Transverse colon (tissue), 4 donors: Measurements from ENCODE around the gene PRSS38. TPM values are rescaled to one million over a fixed set of nuclear protein-coding genes. Genes with fewer than 3 reads are reported as not detected.

ENCODE experiments used
- DNase-seq: peaks from one replicate; pipeline ENCODE4 v3.0.0-alpha.2; 2019
- H3K27ac ChIP-seq, 4 donors: fragments of 200-600 bp; sonication (generic); 2 replicates each; pipeline ENCODE4 v1.5.1; 2016 to 2018; ENCODE audit warnings: inconsistent platforms in 4 of 4
- H3K27me3 ChIP-seq: fragments of 200-600 bp; sonication (generic); 2 replicates; pipeline ENCODE4 v1.5.1; 2017; ENCODE audit warnings: inconsistent platforms
- H3K36me3 ChIP-seq, 4 donors: fragments of 200-600 bp; sonication (generic); 2 replicates each; pipeline ENCODE4 v1.5.1; 2017 to 2019; ENCODE audit warnings: inconsistent platforms in 4 of 4
- H3K4me1 ChIP-seq, 4 donors: fragments of 200-600 bp; sonication (generic); 2 replicates each; pipeline ENCODE4 v1.5.1; 2017 to 2020; ENCODE audit warnings: inconsistent platforms in 4 of 4
- H3K4me3 ChIP-seq, 4 donors: fragments of 200-600 bp; sonication (generic); 1 replicate in 1 of 4; 2 replicates in 3 of 4; pipeline versions ENCODE4 v1.5.1 to v1.6.1; 2017 to 2019; ENCODE audit warnings: inconsistent platforms in 4 of 4
- H3K9me3 ChIP-seq, 2 donors: fragments of 200-600 bp; sonication (generic); 2 replicates each; pipeline ENCODE4 v1.5.1; 2017 to 2019; ENCODE audit warnings: inconsistent platforms in 2 of 2
- CTCF ChIP-seq, 5 experiments: fragments of 200-600 bp in 3 of 5; fragments of 450-650 bp in 2 of 5; sonication (generic) in 3 of 5; IDR thresholded peaks; 1 replicate in 2 of 5; 2 replicates in 3 of 5; pipeline ENCODE4 v1.5.1; 2016 to 2017; ENCODE audit warnings: antibody characterized with exemption in 5 of 5, inconsistent platforms in 3 of 5, mild to moderate bottlenecking in 2 of 5, moderate library complexity in 1 of 5
- EP300 ChIP-seq: sonication (generic); formaldehyde crosslinking; IDR thresholded peaks from one replicate; pipeline ENCODE4 v1.6.1; 2017; ENCODE audit warnings: antibody characterized with exemption, low read depth
- POLR2A ChIP-seq: fragments of 450-650 bp; IDR thresholded peaks from one replicate; pipeline ENCODE4 v1.6.1; 2016; ENCODE audit warnings: antibody characterized with exemption, mild to moderate bottlenecking, moderate library complexity
- POLR2AphosphoS5 ChIP-seq, 3 donors: sonication (generic); formaldehyde crosslinking; IDR thresholded peaks; one replicate each; pipeline ENCODE4 v1.6.1; 2016; ENCODE audit warnings: antibody characterized with exemption in 3 of 3
- WGBS, 2 donors: methylation state at CpG; one replicate each; pipeline ENCODE4 v1.1.5; 2018; ENCODE audit warnings: low coverage in 1 of 2; 5-methylcytosine and 5-hydroxymethylcytosine counted together
- in situ Hi-C, 4 donors: fragments of 200-750 bp; cut with MboI; loops; one replicate each; pipeline versions ENCODE4 v1.15.0 to v1.15.1; 2017; ENCODE audit warnings: low sequenced_read_pairs in 3 of 4, low pct_ligation_motif_present in 1 of 4, low pct_unique_long_range_greater_than_20kb in 1 of 4
- intact Hi-C: fragments of 100-400 bp; cut with DNase I; formaldehyde crosslinking; loops from one replicate; pipeline ENCODE4 v1.15.1; 2023; ENCODE audit warnings: low total_unique reads
- total RNA-seq, 4 donors: library from RNA; depleted of rRNA; stranded (reverse); fragments of >200 nt; gene quantifications; one replicate each; pipeline ENCODE4 v1.1.0, GENCODE V29; 2016

The PRSS38 gene
- not detected for total RNA-seq

GRCh38 chr1:227815468-227816409 lies at the start of gene PRSS38:
Gene PRSS38 (plus strand): TSS chr1:227815675. CDS start chr1:227815717, 42 bp downstream.
- peaks cover 0 to 8% of the 10 kb centered on the region in 2 donors for H3K9me3 ChIP-seq
- H3K36me3 ChIP-seq, result no peaks in the 10 kb centered on the region
- no peak within 1 kb of the TSS for H3K4me3 ChIP-seq
- no peak for DNase-seq
- no peak within 1 kb of the TSS for H3K27ac ChIP-seq
- intact Hi-C loops, result no loop called here
- in situ Hi-C loops, result no loop called here
- H3K4me1 ChIP-seq, result no peaks in the 10 kb centered on the region
- no peaks in the 10 kb centered on the region for H3K27me3 ChIP-seq
- TF ChIP-seq EP300 (no peak), POLR2AphosphoS5 (IDR thresholded peaks at IDR 0.05) (no peak)
- WGBS, 2 donors, result 95% methylated on average over 40 of the region's 44 CpGs; no CpG with 5 or more reads in 1 of the 2 donors

GRCh38 chr1:227766015-227766634 lies 49.4 kb upstream of the PRSS38 start:
- peaks cover 0 to 5% (median 0%) of the 10 kb centered on the region in 4 donors for H3K36me3 ChIP-seq
- intact Hi-C loops, result no loop called here
- TF ChIP-seq POLR2A (no peak), EP300 (no peak), POLR2AphosphoS5 (IDR thresholded peaks at IDR 0.05) (peak in 2 of 3 donors; percentile 5 to 42)
- no peaks in the 10 kb centered on the region for H3K9me3 ChIP-seq
- no peaks in the 10 kb centered on the region for H3K27me3 ChIP-seq
- in situ Hi-C loops, result loop anchor here (5.0 to 25.0 kb wide), 4 partner anchors 169 to 196 kb away; partner anchors contain the start of gene WNT9A (in 1 of the 4)
- peaks cover 13 to 22% (median 18%) of the 10 kb centered on the region in 4 donors for H3K4me1 ChIP-seq
- DNase-seq, result peak; percentile 68
- peak overlapping the region in 1 of 4 donors; percentile 5 for H3K27ac ChIP-seq
- WGBS, 2 donors, result 51% methylated on average over 13 of the region's 17 CpGs; no CpG with 5 or more reads in 1 of the 2 donors
- H3K4me3 ChIP-seq, result no peak overlapping the region

- H3K36me3 ChIP-seq, result peaks cover 0 to 5% (median 0%) of the 10 kb centered on the region in 4 donors
- no peak for DNase-seq
Measured at GRCh38 chr1:227766653-227767277, 48.7 kb upstream of the PRSS38 start.

GRCh38 chr1:227767401-227768124 lies 47.9 kb upstream of the PRSS38 start:
- no peak for DNase-seq
- Histone ChIP-seq H3K27ac (no peak overlapping the region), H3K27me3 (no peaks in the 10 kb centered on the region), H3K36me3 (peaks cover 0 to 5% (median 0%) of the 10 kb centered on the region in 4 donors), H3K4me3 (no peak overlapping the region), H3K4me1 (peaks cover 7 to 15% (median 12%) of the 10 kb centered on the region in 4 donors), H3K9me3 (no peaks in the 10 kb centered on the region)
- 96% methylated on average over 6 of the region's 6 CpGs; no CpG with 5 or more reads in 1 of the 2 donors for WGBS, 2 donors
- TF ChIP-seq CTCF (IDR thresholded peaks at IDR 0.05), result no peak
- no peak for TF ChIP-seq POLR2AphosphoS5 (IDR thresholded peaks at IDR 0.05)
- no peak for TF ChIP-seq POLR2A
- no peak for TF ChIP-seq EP300
- in situ Hi-C loops, result loop anchor here (5.0 to 25.0 kb wide), 4 partner anchors 167 to 195 kb away; partner anchors contain the start of gene WNT9A (in 1 of the 4)
- intact Hi-C loops, result no loop called here

More at GRCh38 chr1:227766653-227767277, 48.7 kb upstream of the PRSS38 start:
- 76% methylated on average over 19 of the region's 19 CpGs; no CpG with 5 or more reads in 1 of the 2 donors for WGBS, 2 donors
- no peaks in the 10 kb centered on the region for H3K9me3 ChIP-seq
- intact Hi-C loops, result no loop called here
- H3K27me3 ChIP-seq, result no peaks in the 10 kb centered on the region
- H3K4me1 ChIP-seq, result peaks cover 13 to 22% (median 18%) of the 10 kb centered on the region in 4 donors
- TF ChIP-seq POLR2AphosphoS5 (IDR thresholded peaks at IDR 0.05), result no peak
- no peak for TF ChIP-seq CTCF (IDR thresholded peaks at IDR 0.05)
- no peak for TF ChIP-seq EP300
- TF ChIP-seq POLR2A, result no peak
- in situ Hi-C loops, result loop anchor here (5.0 to 25.0 kb wide), 4 partner anchors 168 to 196 kb away; partner anchors contain the start of gene WNT9A (in 1 of the 4)
- no peak overlapping the region for H3K4me3 ChIP-seq
- H3K27ac ChIP-seq, result peak overlapping the region in 1 of 4 donors; percentile 2
